A673 (cell line): ENCODE results near the gene HPGDS.

Source experiments
- EZH2 ChIP-seq: fragments of 200-600 bp; sonication (generic); IDR thresholded peaks from 2 replicates; pipeline ENCODE4 v1.6.1; 2017; ENCODE audit warnings: borderline replicate concordance, low read depth, mild to moderate bottlenecking, mixed read lengths, antibody characterized with exemption, low read length; ENCODE audit not compliant: poor library complexity, severe bottlenecking
- TF ChIP-seq, protein P1 (sequence below): fragments of 300-800, 200-600 bp; sonication (generic); conservative IDR thresholded peaks from 2 replicates; pipeline ENCODE4 v1.5.1; 2017; ENCODE audit warnings: low read depth, mild to moderate bottlenecking, antibody characterized with exemption, low read length, moderate library complexity, mixed read lengths

DNA sequence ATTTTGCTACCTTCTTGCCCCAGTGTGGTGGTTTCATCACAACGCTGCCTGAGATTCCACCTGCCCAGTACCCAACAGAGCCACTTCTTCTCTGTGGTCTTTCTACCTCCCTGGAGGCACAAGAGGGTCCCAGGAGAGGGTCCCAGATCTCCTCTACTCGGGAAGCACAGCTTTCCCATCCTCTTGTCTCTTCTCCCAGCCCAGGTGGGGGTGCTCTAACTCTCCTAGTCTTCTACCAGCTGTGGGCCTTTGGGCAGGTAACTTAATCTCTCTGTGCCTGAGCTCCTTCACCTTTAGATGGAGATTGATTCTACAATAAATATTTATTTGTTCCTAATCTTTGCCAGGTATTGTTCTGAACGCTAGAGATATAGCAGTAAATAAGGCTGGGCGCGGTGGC, 1.8 kb upstream of the HPGDS start:
- TF ChIP-seq, protein P1, sequence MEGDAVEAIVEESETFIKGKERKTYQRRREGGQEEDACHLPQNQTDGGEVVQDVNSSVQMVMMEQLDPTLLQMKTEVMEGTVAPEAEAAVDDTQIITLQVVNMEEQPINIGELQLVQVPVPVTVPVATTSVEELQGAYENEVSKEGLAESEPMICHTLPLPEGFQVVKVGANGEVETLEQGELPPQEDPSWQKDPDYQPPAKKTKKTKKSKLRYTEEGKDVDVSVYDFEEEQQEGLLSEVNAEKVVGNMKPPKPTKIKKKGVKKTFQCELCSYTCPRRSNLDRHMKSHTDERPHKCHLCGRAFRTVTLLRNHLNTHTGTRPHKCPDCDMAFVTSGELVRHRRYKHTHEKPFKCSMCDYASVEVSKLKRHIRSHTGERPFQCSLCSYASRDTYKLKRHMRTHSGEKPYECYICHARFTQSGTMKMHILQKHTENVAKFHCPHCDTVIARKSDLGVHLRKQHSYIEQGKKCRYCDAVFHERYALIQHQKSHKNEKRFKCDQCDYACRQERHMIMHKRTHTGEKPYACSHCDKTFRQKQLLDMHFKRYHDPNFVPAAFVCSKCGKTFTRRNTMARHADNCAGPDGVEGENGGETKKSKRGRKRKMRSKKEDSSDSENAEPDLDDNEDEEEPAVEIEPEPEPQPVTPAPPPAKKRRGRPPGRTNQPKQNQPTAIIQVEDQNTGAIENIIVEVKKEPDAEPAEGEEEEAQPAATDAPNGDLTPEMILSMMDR, result no peak
- no peak for TF ChIP-seq EZH2
